HG03097 (cell line): ENCODE data around the gene BEND3.
"Not testable (repeated sequence)": the region's sequence is repeated elsewhere in the genome, so short reads cannot be mapped to it uniquely, and the experiment has no call there.

Experiments used
- ATAC-seq: cut with Tn5 transposase; IDR thresholded peaks from one replicate; pipeline ENCODE4 v1.9.1; 2021; ENCODE audit not compliant: unreplicated experiment, low FRiP score

The BEND3 gene

DNA sequence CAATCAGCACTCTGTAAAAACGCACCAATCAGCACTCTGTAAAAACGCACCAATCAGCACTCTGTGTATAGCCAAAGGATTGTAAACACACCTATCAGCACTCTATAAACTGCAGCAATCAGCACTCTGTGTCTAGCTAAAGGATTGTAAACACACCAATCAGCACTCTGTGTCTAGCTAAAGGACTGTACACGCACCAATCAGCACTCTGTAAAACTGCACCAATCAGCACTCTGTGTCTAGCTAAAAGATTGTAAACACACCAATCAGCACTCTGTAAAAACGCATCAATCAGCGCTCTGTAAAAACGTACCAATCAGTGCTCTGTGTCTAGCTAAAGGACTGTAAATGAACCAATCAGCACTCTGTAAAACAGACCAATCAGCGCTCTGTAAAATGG lies 30.9 kb downstream of the BEND3 start:
- not testable (repeated sequence) for ATAC-seq

DNA sequence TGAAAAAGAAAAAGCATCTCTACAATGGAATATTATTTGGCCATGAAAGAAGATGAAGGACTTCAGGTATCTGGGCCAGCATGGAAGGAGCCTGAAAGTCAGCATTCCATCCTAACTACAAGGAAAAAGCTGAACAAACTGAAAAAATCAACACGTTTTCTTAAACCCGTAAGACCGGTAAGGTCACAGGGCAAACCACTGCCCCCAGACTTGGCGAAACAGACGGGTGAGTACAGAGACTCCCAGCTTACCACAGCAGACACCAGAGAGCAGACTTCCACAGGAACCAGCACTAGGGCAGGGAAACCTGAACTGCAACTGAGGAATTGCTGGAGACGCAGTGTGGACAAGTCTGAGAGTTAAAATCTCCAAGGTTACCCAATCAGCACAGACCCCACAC lies 31.4 kb downstream of the BEND3 start:
- ATAC-seq, result no peak

DNA sequence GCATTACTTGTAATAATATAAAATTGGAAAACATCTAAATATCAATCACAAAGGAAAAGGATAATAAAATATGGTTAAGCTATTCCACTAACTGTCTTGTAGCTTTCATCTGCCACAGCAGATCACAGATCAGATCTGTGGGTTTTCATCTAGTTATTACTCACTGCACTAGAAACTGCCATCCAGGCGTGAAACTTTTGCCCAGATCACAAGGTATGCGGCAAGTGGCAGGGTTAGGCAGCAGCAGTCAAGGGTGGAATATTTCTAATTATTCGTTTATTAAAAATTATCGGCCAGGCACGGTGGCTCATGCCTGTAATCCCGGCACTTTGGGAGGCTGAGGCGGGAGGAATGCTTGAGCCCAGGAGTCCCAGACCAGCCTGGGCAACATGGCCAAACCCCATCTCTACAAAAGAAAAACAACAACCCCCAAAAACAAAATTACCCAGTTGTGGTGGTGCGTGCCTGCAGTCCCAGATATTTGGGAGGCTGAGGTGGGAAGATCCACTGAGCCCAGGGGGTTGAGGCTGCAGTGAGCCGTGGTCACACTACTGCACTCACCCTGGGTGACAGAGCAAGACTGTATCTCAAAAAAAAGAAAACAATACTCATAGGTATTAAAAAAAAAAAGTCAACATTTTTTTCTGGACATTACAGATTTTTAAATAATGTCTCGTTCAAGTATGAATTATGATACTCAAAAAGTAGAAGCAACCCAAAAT lies 32.1 kb downstream of the BEND3 start:
- ATAC-seq, result peak; percentile 84

GRCh38 chr6:107082045-107082444 lies 33.3 kb downstream of the BEND3 start:
- no peak for ATAC-seq

GRCh38 chr6:107080036-107080435 lies 35.3 kb downstream of the BEND3 start:
- ATAC-seq, result no peak

DNA sequence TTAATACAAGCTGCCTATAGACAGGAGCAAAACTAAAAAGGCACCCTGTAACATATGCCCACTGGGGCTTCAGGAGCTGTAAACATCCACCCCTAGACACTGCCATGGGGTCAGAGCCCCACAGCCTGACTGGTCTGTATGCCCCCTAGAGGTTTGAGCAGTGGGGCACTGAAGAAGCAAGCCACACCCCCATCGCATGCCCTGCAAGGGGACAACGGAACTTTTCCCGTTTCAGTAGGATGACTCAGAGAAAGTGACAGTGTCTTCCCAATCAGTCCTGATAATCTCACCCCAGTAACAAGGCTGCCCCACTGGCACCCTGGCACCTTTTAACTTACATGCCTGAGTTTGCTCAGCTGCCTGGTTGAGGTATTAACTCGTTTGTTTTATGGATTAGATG lies 35.9 kb downstream of the BEND3 start:
- ATAC-seq, result no peak

DNA sequence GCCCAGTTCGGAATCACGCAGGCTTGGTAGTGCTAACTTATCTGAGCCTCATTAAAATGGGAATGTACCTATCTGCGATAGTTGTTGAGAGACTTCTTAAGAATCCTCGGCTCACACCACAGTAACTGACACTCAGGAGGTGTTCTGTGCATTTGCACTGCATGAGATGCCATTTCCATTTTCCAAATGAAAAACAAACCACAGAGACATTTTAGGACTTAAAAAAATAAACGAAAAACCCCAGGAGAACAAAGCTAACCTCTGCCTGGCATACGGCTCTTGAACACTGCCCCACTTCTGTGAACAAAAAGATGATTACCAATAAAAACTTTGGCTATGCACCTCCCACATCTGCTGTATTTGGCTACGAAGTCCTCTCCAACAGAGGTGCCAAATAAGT lies 37.6 kb downstream of the BEND3 start:
- ATAC-seq, result no peak

DNA sequence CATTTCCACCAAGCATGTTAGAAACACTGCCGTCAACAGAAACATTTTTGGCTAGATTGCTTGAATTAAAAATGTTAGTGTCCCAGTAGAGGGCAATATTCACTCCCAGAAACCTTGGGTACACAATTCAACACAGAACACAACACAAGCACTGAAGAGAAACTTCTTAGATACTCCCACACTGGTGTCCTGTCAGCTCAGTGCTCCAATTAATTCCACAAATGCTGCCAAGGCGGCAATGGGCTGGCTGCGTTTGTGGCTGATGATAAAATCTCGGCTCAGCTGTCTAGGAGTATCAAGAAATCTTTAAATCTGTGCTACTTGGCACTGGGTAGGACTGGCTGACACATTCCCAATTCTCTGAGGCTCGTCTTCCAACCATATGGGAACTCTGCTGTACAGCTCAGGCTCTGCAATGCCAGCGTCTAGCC lies 39.3 kb downstream of the BEND3 start:
- no peak for ATAC-seq

DNA sequence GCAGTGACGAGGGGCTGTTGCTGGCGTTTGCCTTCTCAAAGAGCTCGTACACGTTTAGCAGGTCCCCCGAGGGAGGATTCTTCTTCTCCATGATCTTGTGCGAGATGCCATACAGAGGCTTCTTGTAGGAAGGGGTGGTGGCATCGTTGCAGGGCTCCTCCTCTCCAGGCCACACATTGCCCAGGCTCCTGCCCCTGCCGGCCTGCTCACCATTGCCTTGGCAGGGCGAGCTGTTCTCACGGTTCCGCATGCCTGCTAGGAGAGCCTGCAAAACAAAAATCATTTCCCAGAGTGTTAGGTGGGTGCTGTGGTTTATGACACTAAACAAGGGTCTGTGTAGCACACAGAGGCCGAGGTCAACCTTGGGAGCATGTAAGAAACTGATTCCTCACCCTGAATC lies 44.6 kb downstream of the BEND3 start:
- ATAC-seq, result no peak

- no peak for ATAC-seq
These were observed 45.4 kb downstream of the BEND3 start for GRCh38 chr6:107069631-107070548.

- no peak for ATAC-seq
These were observed 46.4 kb downstream of the BEND3 start for GRCh38 chr6:107068691-107069630.

DNA sequence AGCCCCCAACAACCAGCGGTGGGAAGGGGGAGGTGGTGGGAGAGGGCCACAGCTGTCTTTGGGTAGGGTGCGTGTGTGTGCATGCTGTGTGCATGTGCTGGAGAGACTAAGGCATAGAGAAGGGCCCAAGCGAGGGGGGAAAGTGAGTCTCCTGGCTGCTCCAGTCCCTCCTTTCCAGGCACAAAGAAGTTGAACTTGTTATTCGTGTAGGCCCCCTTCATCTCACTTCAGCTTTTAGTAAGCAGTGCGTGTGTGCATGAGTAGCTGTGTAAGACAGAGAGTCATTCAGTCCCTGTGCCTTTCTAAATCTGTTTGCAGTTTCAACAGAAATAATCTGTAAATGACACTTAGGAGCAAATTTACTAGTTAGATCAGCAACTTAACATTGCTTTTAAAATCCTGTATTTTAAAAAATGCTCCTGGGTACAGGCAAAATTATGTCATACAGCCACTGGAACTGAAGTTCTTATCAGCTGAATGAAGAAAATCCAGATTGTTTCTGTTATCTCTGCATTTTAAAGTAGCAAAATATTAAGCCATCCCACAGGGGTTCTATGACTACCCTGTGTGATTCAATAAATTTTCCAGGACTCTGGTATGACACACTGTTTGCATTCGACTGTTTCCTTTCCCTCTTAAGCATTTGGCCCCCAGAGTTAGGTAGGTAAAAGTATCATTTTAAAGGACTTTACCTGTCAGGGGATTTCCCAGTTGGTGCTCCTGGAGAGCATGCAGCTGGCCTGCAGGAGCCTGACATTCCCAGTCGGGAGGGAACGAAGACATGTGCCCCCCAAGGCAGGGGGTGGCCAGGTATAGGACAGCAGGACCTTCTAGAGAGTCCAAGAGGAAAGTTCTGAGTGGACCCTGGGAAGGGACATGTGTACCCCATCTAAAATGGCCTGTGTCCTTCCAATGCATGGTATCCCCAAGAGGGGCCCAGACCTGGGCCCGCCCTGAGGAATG lies 48.3 kb downstream of the BEND3 start:
- no peak for ATAC-seq

DNA sequence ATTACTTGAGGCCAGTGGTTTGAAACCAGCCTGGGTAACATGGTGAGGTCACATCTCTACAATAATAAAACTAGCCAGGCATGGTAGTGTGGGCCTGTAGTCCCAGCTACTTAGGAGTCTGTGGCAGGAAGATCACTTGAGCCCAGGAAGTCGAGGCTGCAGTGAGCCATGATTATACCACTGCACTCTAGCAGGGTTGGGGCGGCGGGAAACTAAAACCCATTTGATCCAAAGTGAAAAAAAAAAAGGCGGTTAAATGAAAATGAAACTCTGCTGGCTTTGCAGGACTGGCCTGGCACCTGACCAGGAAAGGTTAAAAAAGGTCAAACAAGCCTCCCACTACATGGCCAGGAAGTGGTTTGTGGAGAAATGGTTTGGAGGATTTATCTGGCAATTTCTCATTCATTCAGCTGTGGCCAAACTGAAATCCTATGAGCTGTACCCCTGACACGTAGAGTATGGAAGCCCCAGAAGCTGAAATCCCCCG lies 50.7 kb downstream of the BEND3 start:
- no peak for ATAC-seq

- no peak for ATAC-seq
These were observed 52.6 kb downstream of the BEND3 start for GRCh38 chr6:107062691-107063090.

GRCh38 chr6:107061125-107062020 lies 53.9 kb downstream of the BEND3 start:
- no peak for ATAC-seq

DNA sequence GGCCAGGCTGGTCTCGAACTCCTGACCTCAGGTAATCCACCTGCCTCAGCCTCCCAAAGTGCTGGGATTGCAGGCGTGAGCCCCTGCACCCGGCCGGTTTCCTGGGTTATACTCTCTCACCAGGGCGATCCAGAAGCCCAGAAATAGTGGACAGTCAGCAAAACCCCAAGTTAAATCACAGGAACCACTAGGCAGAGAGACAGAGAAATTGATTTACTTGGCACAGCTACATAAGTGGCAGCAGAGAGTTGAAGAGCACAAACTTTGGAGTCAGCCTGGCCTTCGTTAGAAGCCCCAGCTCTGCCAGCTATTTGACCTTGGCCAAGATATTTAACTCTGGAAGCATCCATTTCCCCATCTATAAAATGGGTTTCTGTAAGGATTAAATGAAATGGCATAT lies 54.6 kb downstream of the BEND3 start:
- ATAC-seq, result no peak

GRCh38 chr6:107059606-107060005 lies 55.7 kb downstream of the BEND3 start:
- no peak for ATAC-seq

- no peak for ATAC-seq
These were observed 57.6 kb downstream of the BEND3 start for GRCh38 chr6:107057679-107058078.
